Astrocyte (in vitro differentiated cells and primary cell): Measurements from ENCODE around the gene HPS3.

Experiments used
- CTCF ChIP-seq: IDR thresholded peaks from 2 replicates; pipeline ENCODE4 v1.5.1; 2011; ENCODE audit warnings: low read depth, mild to moderate bottlenecking, inconsistent platforms, low read length, moderate library complexity; ENCODE audit not compliant: insufficient read depth
- EZH2 ChIP-seq: IDR thresholded peaks from 2 replicates; pipeline ENCODE4 v1.6.1; 2012; ENCODE audit warnings: mild to moderate bottlenecking, low read length, inconsistent platforms; ENCODE audit not compliant: insufficient read depth

- TF ChIP-seq CTCF (no peak), EZH2 (no peak)
Observed at GRCh38 chr3:149101154-149101553, 28.3 kb upstream of the HPS3 start.
